K562 (cell line): ENCODE results near the gene ADAMTS14. TPM values are rescaled to one million over a fixed set of nuclear protein-coding genes. Genes with fewer than 3 reads are reported as not detected.

Source experiments
- CUX1 ChIP-seq: fragments of 200-800 bp; sonication (Bioruptor generic); IDR thresholded peaks from 2 replicates; pipeline ENCODE4 v1.6.1; 2016; ENCODE audit warnings: missing genetic modification characterization, missing compliant biosample characterization
- E2F5 ChIP-seq: sonication (generic); formaldehyde crosslinking; IDR thresholded peaks from 2 replicates; pipeline ENCODE4 v1.8.0; 2022; ENCODE audit warnings: mild to moderate bottlenecking, missing genetic modification reagents
- ELF1 ChIP-seq: fragments of 200-800 bp; sonication (Bioruptor generic); IDR thresholded peaks from 2 replicates; pipeline ENCODE4 v1.6.1; 2016; ENCODE audit warnings: missing genetic modification characterization, missing compliant biosample characterization
- GABPA ChIP-seq: fragments of 200-800 bp; sonication (Bioruptor generic); conservative IDR thresholded peaks from 2 replicates; pipeline ENCODE4 v1.6.1; 2016; ENCODE audit warnings: low read depth, missing genetic modification characterization, missing compliant biosample characterization
- GABPB1 ChIP-seq: sonication (generic); formaldehyde crosslinking; IDR thresholded peaks from 2 replicates; pipeline ENCODE4 v1.8.0; 2022; ENCODE audit warnings: mild to moderate bottlenecking, missing genetic modification reagents
- HIVEP1 ChIP-seq: fragments of 250-450 bp; sonication (Bioruptor Pico); IDR thresholded peaks from 2 replicates; pipeline ENCODE4 v1.4.0; 2020; ENCODE audit warnings: mild to moderate bottlenecking
- HMG20A ChIP-seq: fragments of 450-650 bp; formaldehyde crosslinking; conservative IDR thresholded peaks from 2 replicates; pipeline ENCODE4 v1.4.0; 2020; ENCODE audit warnings: mild to moderate bottlenecking, mixed read lengths
- HOXB6 ChIP-seq: fragments of 250-450 bp; sonication (Bioruptor Pico); IDR thresholded peaks from 2 replicates; pipeline ENCODE4 v1.5.1; 2022; ENCODE audit warnings: mild to moderate bottlenecking, borderline replicate concordance
- ILF3 ChIP-seq: fragments of 450-650 bp; IDR thresholded peaks from 2 replicates; pipeline ENCODE4 v1.6.1; 2018; ENCODE audit warnings: antibody characterized with exemption, mild to moderate bottlenecking, moderate library complexity, borderline replicate concordance
- ILK ChIP-seq: fragments of 450-650 bp; IDR thresholded peaks from 2 replicates; pipeline ENCODE4 v1.6.1; 2016; ENCODE audit warnings: missing genetic modification characterization, low read depth, mild to moderate bottlenecking, missing compliant biosample characterization, moderate library complexity, borderline replicate concordance
- L3MBTL2 ChIP-seq: fragments of 450-650 bp; IDR thresholded peaks from 2 replicates; pipeline ENCODE4 v1.6.1; 2016; ENCODE audit warnings: mild to moderate bottlenecking, moderate library complexity
- MEIS2 ChIP-seq: fragments of 450-650 bp; IDR thresholded peaks from 2 replicates; pipeline ENCODE4 v1.6.1; 2014; ENCODE audit warnings: mild to moderate bottlenecking; ENCODE audit not compliant: partially characterized antibody
- NONO ChIP-seq, 2 experiments: fragments of 200-400 bp in 1 of 2; fragments of 450-650 bp in 1 of 2; formaldehyde crosslinking in 1 of 2; IDR thresholded peaks; 2 replicates each; pipeline ENCODE4 v1.6.1; 2017; ENCODE audit warnings: low read depth in 2 of 2, mild to moderate bottlenecking in 2 of 2, moderate library complexity in 2 of 2, low read length in 1 of 2
- RBM17 ChIP-seq: fragments of 200-400 bp; formaldehyde crosslinking; IDR thresholded peaks from 2 replicates; pipeline ENCODE4 v1.6.1; 2017; ENCODE audit warnings: low read depth, mild to moderate bottlenecking, low read length, borderline replicate concordance
- RBM22 ChIP-seq: fragments of 200-400 bp; formaldehyde crosslinking; IDR thresholded peaks from 2 replicates; pipeline ENCODE4 v1.6.1; 2018; ENCODE audit warnings: low read length, low read depth; ENCODE audit not compliant: poor library complexity, severe bottlenecking
- RCOR1 ChIP-seq, 2 experiments: IDR thresholded peaks; 2 replicates each; pipeline ENCODE4 v1.6.1; 2012; ENCODE audit warnings: low read depth in 2 of 2, low read length in 2 of 2, borderline replicate concordance in 1 of 2, improper control_type of control experiment in 1 of 2
- RHOXF2B ChIP-seq: fragments of 250-450 bp; sonication (Bioruptor Pico); conservative IDR thresholded peaks from 2 replicates; pipeline ENCODE4 v1.5.1; 2021
- SMARCE1 ChIP-seq: fragments of 450-650 bp; IDR thresholded peaks from 2 replicates; pipeline ENCODE4 v1.7.1; 2016; ENCODE audit warnings: mild to moderate bottlenecking
- STAT5B ChIP-seq: fragments of 250-450 bp; sonication (Bioruptor Pico); IDR thresholded peaks from 2 replicates; pipeline ENCODE4 v1.8.0; 2021; ENCODE audit warnings: mild to moderate bottlenecking, inconsistent platforms
- ZBED1 ChIP-seq: IDR thresholded peaks from 2 replicates; pipeline ENCODE4 v1.6.1; 2014
- ZBTB5 ChIP-seq: fragments of 450-650 bp; IDR thresholded peaks from 2 replicates; pipeline ENCODE4 v1.6.1; 2017; ENCODE audit warnings: antibody characterized with exemption
- ZNF253 ChIP-seq: fragments of 250-450 bp; sonication (Bioruptor Pico); conservative IDR thresholded peaks from 2 replicates; pipeline ENCODE4 v1.6.1; 2021; ENCODE audit warnings: mild to moderate bottlenecking
- ZNF699 ChIP-seq: fragments of 250-450 bp; sonication (Bioruptor Pico); IDR thresholded peaks from 2 replicates; pipeline ENCODE4 v1.8.0; 2021; ENCODE audit warnings: mild to moderate bottlenecking, moderate library complexity; ENCODE audit not compliant: insufficient replicate concordance
- polyA plus RNA-seq, 8 experiments: library from polyadenylated mRNA; depleted of rRNA in 4 of 8; stranded (reverse) in 5 of 8; unstranded in 3 of 8; fragments of >200 nt; fragmentation: Nextera tagmentation in 2 of 8; fragmentation: Illumina TruSeq in 1 of 8; extraction: Ambion mirVana in 2 of 8; extraction: Trizol in 1 of 8; gene quantifications; 2 replicates each; pipeline versions ENCODE4 v1.2.1 to v1.2.3, GENCODE V29; 2011 to 2014; ENCODE audit warnings: inconsistent platforms in 1 of 8, missing spikeins in 1 of 8
- total RNA-seq, 7 experiments: library from RNA; depleted of rRNA in 6 of 7; stranded (reverse); fragments of >200 nt in 6 of 7; fragmentation: Illumina TruSeq in 2 of 7; extraction: Trizol in 2 of 7; gene quantifications; 2 replicates each; pipeline versions ENCODE4 v1.2.1 to v1.2.3, GENCODE V29; 2011 to 2021; ENCODE audit warnings: low replicate concordance in 1 of 7

The ADAMTS14 gene
- total and polyA plus RNA-seq, 9 of the 15 experiments (the other 6 are each of a cell fraction or from before 2014, with no cell fraction given), result 0.04 to 37.4 (median 15.9) TPM

- no peak for TF ChIP-seq ZNF699 (CRISPR knock-in tag)
- TF ChIP-seq ILK (tag), result no peak
- TF ChIP-seq L3MBTL2, result peak; percentile 51
- TF ChIP-seq HOXB6 (CRISPR knock-in tag), result no peak
- TF ChIP-seq HMG20A (CRISPR knock-in tag), result no peak
- TF ChIP-seq CUX1 (CRISPR knock-in tag), result no peak
- peak in 1 of 2 experiments; percentile 99; a peak in 2 of 4 replicates for TF ChIP-seq RCOR1 (IDR thresholded peaks at IDR 0.05; ENCODE audit: borderline replicate concordance in 1 of 2, low read depth in 2 of 2, low read length in 2 of 2)
- no peak for TF ChIP-seq GABPB1
- TF ChIP-seq ILF3, result no peak
- TF ChIP-seq GABPA (tag), result no peak
- peak; percentile 92 for TF ChIP-seq SMARCE1
- TF ChIP-seq RBM17, result no peak
- no peak for TF ChIP-seq E2F5 (CRISPR knock-in tag)
- TF ChIP-seq RBM22, result no peak
- peak; percentile 94 for TF ChIP-seq MEIS2
- no peak for TF ChIP-seq ELF1 (tag)
- TF ChIP-seq ZBTB5, result no peak
- no peak for TF ChIP-seq NONO (IDR thresholded peaks at IDR 0.05; ENCODE audit: low read depth in 2 of 2, low read length in 1 of 2)
- TF ChIP-seq ZBED1, result no peak
- TF ChIP-seq HIVEP1, result no peak
- TF ChIP-seq RHOXF2B (CRISPR knock-in tag), result no peak
- TF ChIP-seq STAT5B (CRISPR knock-in tag), result no peak
- TF ChIP-seq ZNF253 (CRISPR knock-in tag), result no peak
These were observed 22.8 kb upstream of the ADAMTS14 start (continued) for GRCh38 chr10:70649526-70649925.
